PC-3 (cell line): ENCODE measurements around the gene CDKL5. TPM values are rescaled to one million over a fixed set of nuclear protein-coding genes. Genes with fewer than 3 reads are reported as not detected.

Source experiments
- ATAC-seq: fragments of 200-7000 bp; cut with Tn5 transposase; 2 replicates; pipeline ENCODE4 v1.9.1; 2020; ENCODE audit warnings: mild to moderate bottlenecking, moderate library complexity
- BruUV-seq: library from RNA; stranded (reverse); fragments of 400-500 nt; replicated peaks from 2 replicates; lab custom pipeline; 2021; lab: Mats Ljungman, UMichigan
- CTCF ChIA-PET: fragments of 300-600 bp; sonication (Branson Sonifier 250); formaldehyde crosslinking; loops from one replicate; lab custom pipeline; 2022; ENCODE audit warnings: antibody characterized with exemption; lab: Charles Lee
- POLR2A ChIA-PET: fragments of 300-600 bp; sonication (Branson Sonifier 250); formaldehyde crosslinking; loops from one replicate; lab custom pipeline; 2022; ENCODE audit warnings: antibody characterized with exemption; ENCODE audit not compliant: unreplicated experiment; lab: Charles Lee
- DNase-seq: peaks from one replicate; pipeline ENCODE4 v3.0.0-alpha.2; 2015
- H2AFZ ChIP-seq: fragments of 300-600 bp; sonication (generic); 2 replicates; pipeline ENCODE4 v1.6.0; 2016; ENCODE audit warnings: antibody characterized with exemption, low read length
- H3F3A ChIP-seq: fragments of 300-600 bp; sonication (generic); one replicate; pipeline ENCODE4 v1.6.0; 2017; ENCODE audit warnings: antibody characterized with exemption, low read length, control low read depth, mild to moderate bottlenecking; ENCODE audit not compliant: unreplicated experiment
- H3K27ac ChIP-seq: fragments of 300-600 bp; sonication (generic); 2 replicates; pipeline ENCODE4 v1.5.1; 2016; ENCODE audit warnings: mild to moderate bottlenecking, low read length
- H3K27me3 ChIP-seq: fragments of 300-600 bp; sonication (generic); 2 replicates; pipeline ENCODE4 v1.6.1; 2016; ENCODE audit warnings: low read length, mixed read lengths
- H3K36me3 ChIP-seq: fragments of 300-600 bp; sonication (generic); 2 replicates; pipeline ENCODE4 v1.6.1; 2016; ENCODE audit warnings: low read depth, mixed run types, low read length, mixed read lengths
- H3K4me1 ChIP-seq: fragments of 300-600 bp; sonication (generic); 2 replicates; pipeline ENCODE4 v1.5.1; 2016; ENCODE audit warnings: low read length; ENCODE audit not compliant: insufficient read depth
- H3K4me2 ChIP-seq: fragments of 300-600 bp; sonication (generic); 2 replicates; pipeline ENCODE4 v1.6.0; 2016; ENCODE audit warnings: low read length
- H3K4me3 ChIP-seq: fragments of 300-600 bp; sonication (generic); 2 replicates; pipeline ENCODE4 v1.5.1; 2016; ENCODE audit warnings: mild to moderate bottlenecking, low read length, mixed read lengths
- H3K79me2 ChIP-seq: fragments of 300-600 bp; sonication (generic); 2 replicates; pipeline ENCODE4 v1.6.1; 2017; ENCODE audit warnings: low read length, mixed read lengths
- H3K9ac ChIP-seq: fragments of 300-600 bp; sonication (generic); 2 replicates; pipeline ENCODE4 v1.6.0; 2016; ENCODE audit warnings: mild to moderate bottlenecking, low read length
- H3K9me2 ChIP-seq: fragments of 300-600 bp; sonication (generic); replicated peaks from 2 replicates; pipeline ENCODE4 v1.6.1; 2016; ENCODE audit warnings: mixed run types, low read length, mixed read lengths
- H3K9me3 ChIP-seq: fragments of 300-600 bp; sonication (generic); 2 replicates; pipeline ENCODE4 v1.6.1; 2016; ENCODE audit warnings: low read length, mixed read lengths
- H4K20me1 ChIP-seq: fragments of 300-600 bp; sonication (generic); 2 replicates; pipeline ENCODE4 v1.6.1; 2016; ENCODE audit warnings: low read length, mixed read lengths
- EZH2 ChIP-seq: fragments of 300-600 bp; sonication (generic); IDR thresholded peaks from one replicate; pipeline ENCODE4 v1.6.1; 2017; ENCODE audit warnings: antibody characterized with exemption, mild to moderate bottlenecking, low read length; ENCODE audit not compliant: unreplicated experiment
- EZH2phosphoT487 ChIP-seq: fragments of 300-600 bp; sonication (generic); IDR thresholded peaks from 2 replicates; pipeline ENCODE4 v1.6.1; 2018; ENCODE audit warnings: mild to moderate bottlenecking, antibody characterized with exemption, low read length, borderline replicate concordance
- intact Hi-C: fragments of 100-400 bp; cut with micrococcal nuclease; formaldehyde crosslinking; loops from 2 replicates; pipeline ENCODE4 v1.9.0; 2023
- total RNA-seq: library from RNA; depleted of rRNA; stranded (reverse); fragments of >200 nt; gene quantifications from 2 replicates; pipeline ENCODE4 v1.2.3, GENCODE V29; 2014
- TF ChIP-seq, protein P1 (sequence below): fragments of 300-600 bp; sonication (generic); conservative IDR thresholded peaks from 2 replicates; pipeline ENCODE4 v1.5.1; 2017; ENCODE audit warnings: antibody characterized with exemption, low read depth, mild to moderate bottlenecking, low read length

The CDKL5 gene
- total RNA-seq, 1 experiment from 2014 or later, result 2.9 TPM

DNA sequence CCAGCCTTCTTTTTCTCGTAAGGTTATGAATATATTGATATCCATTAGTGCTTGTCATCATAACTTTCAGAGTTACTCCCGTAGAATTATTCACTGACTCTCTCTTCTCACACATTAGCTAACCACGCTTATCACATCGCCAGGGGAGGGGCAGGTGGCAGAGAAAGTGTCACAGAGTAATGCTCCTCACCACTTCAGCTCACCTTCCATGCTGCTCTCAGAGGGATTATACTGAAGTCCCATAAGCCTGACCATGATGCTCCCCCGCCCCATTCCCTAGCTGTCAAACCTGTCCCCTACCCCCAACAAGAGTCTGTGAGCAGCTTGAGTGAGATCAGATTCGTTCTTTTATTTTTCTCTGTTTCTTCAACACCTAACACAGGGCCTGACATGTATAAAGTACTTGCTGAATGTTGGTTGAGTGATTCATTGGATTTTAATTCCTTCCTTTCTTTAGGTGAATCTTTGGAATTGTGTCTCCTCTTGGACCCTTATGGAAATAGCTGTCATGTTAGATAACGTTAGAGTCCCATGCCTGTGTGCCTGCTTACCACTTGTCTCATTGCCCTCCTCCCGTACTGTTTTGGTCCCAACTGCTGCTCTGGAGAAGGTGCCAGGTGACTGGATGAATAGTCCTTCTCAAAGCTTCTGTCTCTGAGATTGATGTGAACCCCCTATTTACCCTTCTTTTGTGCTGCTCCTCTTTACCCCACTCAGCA, 191.4 kb downstream of the CDKL5 start:
- Histone ChIP-seq H3F3A (no peaks in the 10 kb centered on the region), H2AFZ (no peak overlapping the region), H3K27me3 (no peaks in the 10 kb centered on the region), H3K4me2 (peak overlapping the region; percentile 78), H3K4me3 (peak overlapping the region; percentile 37; the same call in 1 of the 2 replicates), H3K36me3 (no peaks in the 10 kb centered on the region), H3K27ac (peak overlapping the region; percentile 21), H3K9me3 (no peaks in the 10 kb centered on the region), H4K20me1 (no peaks in the 10 kb centered on the region), H3K79me2 (no peaks in the 10 kb centered on the region), H3K9me2 (no peaks in the 10 kb centered on the region), H3K9ac (no peak overlapping the region), H3K4me1 (peaks cover 24% of the 10 kb centered on the region)
- no peak for DNase-seq
- intact Hi-C loops, result no loop called here
- peak; percentile 21; the same call in 1 of the 2 replicates for ATAC-seq
- POLR2A ChIA-PET, result no interaction called here
- CTCF ChIA-PET, result no interaction called here
- TF ChIP-seq EZH2phosphoT487 (no peak), EZH2 (no peak)
- TF ChIP-seq, protein P1, sequence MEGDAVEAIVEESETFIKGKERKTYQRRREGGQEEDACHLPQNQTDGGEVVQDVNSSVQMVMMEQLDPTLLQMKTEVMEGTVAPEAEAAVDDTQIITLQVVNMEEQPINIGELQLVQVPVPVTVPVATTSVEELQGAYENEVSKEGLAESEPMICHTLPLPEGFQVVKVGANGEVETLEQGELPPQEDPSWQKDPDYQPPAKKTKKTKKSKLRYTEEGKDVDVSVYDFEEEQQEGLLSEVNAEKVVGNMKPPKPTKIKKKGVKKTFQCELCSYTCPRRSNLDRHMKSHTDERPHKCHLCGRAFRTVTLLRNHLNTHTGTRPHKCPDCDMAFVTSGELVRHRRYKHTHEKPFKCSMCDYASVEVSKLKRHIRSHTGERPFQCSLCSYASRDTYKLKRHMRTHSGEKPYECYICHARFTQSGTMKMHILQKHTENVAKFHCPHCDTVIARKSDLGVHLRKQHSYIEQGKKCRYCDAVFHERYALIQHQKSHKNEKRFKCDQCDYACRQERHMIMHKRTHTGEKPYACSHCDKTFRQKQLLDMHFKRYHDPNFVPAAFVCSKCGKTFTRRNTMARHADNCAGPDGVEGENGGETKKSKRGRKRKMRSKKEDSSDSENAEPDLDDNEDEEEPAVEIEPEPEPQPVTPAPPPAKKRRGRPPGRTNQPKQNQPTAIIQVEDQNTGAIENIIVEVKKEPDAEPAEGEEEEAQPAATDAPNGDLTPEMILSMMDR, result no peak
- no TSS peak for BruUV-seq

DNA sequence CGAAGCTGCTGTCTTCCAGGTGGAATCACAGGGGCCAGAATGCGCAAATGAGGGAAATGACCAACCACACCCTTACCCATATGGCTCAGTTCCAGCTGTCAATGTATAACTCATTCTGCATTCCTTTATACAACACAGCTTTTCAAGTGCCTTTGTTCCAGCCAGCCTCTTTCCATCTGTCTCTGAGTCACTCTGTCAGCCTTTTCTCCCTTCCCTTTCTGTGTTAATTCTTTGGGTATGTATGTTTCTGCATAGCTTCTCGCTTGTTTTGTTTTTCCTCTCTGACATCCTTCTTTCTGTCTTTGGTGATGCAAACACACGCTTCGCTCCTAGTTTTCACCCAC, 192.0 kb downstream of the CDKL5 start:
- no peaks in the 10 kb centered on the region for H3K9me2 ChIP-seq
- ATAC-seq (peak; percentile 99), DNase-seq (peak; percentile 89)
- peak overlapping the region; percentile 64 for H3K27ac ChIP-seq
- CTCF ChIA-PET, result no interaction called here
- H3K79me2 ChIP-seq, result no peaks in the 10 kb centered on the region
- BruUV-seq, result no TSS peak
- no peaks in the 10 kb centered on the region for H3K27me3 ChIP-seq
- TF ChIP-seq, protein P1, result no peak
- TF ChIP-seq EZH2 (no peak), EZH2phosphoT487 (no peak)
- peak overlapping the region; percentile 78 for H3K4me2 ChIP-seq
- H3K4me3 ChIP-seq, result peak overlapping the region; percentile 37; the same call in 1 of the 2 replicates
- no peaks in the 10 kb centered on the region for H4K20me1 ChIP-seq
- POLR2A ChIA-PET, result interaction anchor here (0.6 kb wide), 1 partner anchor 39 kb away, joined by 3 read pairs; no protein-coding TSS in a partner anchor
- no peak overlapping the region; the same call in 1 of the 2 replicates for H2AFZ ChIP-seq
- H3F3A ChIP-seq, result no peaks in the 10 kb centered on the region
- H3K9me3 ChIP-seq, result no peaks in the 10 kb centered on the region
- no peaks in the 10 kb centered on the region for H3K36me3 ChIP-seq
- H3K9ac ChIP-seq, result no peak overlapping the region
- peaks cover 24% of the 10 kb centered on the region for H3K4me1 ChIP-seq
- intact Hi-C loops, result no loop called here

DNA sequence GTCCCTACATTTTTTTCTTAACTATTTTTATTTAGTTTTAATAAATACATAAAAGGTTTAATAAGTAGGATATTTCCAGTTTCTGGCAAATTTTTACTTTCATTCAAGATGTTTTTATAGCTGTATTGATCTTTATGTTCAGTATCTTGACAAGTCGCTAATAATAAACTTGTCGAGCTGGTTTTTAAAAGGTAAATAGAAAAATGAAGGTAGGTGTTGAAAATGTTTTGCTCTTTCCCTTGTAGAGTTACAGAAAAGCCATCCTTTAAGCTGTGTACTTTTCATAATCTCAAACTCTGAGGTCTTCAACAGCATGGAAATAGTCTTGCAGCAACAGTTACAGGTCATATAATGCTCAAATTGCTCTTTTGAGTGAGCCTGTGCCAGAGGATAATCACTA, 193.9 kb downstream of the CDKL5 start:
- Histone ChIP-seq H3K79me2 (no peaks in the 10 kb centered on the region), H3K9ac (no peak overlapping the region), H4K20me1 (no peaks in the 10 kb centered on the region), H3F3A (no peaks in the 10 kb centered on the region), H3K9me2 (no peaks in the 10 kb centered on the region), H3K4me3 (no peak overlapping the region), H3K9me3 (no peaks in the 10 kb centered on the region), H3K4me1 (peaks cover 24% of the 10 kb centered on the region), H3K36me3 (no peaks in the 10 kb centered on the region), H3K27me3 (no peaks in the 10 kb centered on the region), H3K27ac (no peak overlapping the region), H2AFZ (no peak overlapping the region), H3K4me2 (no peak overlapping the region)
- DNase-seq, result no peak
- ChIA-PET CTCF (no interaction called here), POLR2A (no interaction called here)
- no peak for TF ChIP-seq EZH2
- TF ChIP-seq, protein P1, result no peak
- TF ChIP-seq EZH2phosphoT487, result no peak
- intact Hi-C loops, result no loop called here
- BruUV-seq, result no TSS peak
- no peak for ATAC-seq
